ENCODE results near the gene MECP2.

The MECP2 gene

GRCh38 chrX:154040307-154040756 is 57.2 kb downstream of the MECP2 start:
- peak; percentile 92 for DNase-seq (ENCODE audit: low read depth)
- TF ChIP-seq CTCF (conservative IDR thresholded peaks at IDR 0.05; ENCODE audit: low read depth, low read length), result no peak
- H3K4me3 ChIP-seq (ENCODE audit: low read depth, low read length), result no peak overlapping the region

DNA sequence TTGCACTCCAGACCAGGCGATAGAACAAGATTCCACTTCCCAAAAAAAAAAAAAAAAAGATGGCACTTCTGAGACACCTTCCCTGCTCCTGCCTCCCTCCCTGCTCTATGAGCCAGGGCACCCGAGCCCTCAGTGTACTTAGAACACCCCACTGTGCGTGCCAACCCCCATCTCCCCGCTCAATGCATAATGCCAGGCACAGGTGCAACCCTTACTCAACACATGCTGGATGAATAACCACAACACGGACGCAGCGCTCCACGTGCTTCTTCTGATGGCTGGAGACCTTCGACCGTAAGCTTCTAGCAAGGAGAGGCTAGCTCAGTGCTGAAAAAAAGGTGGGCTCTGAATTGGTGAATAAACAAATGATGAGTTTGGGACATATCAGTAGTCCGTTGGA is 57.9 kb downstream of the MECP2 start:
- DNase-seq (ENCODE audit: low read depth), result no peak
- TF ChIP-seq CTCF (conservative IDR thresholded peaks at IDR 0.05; ENCODE audit: low read depth, low read length), result no peak

DNA sequence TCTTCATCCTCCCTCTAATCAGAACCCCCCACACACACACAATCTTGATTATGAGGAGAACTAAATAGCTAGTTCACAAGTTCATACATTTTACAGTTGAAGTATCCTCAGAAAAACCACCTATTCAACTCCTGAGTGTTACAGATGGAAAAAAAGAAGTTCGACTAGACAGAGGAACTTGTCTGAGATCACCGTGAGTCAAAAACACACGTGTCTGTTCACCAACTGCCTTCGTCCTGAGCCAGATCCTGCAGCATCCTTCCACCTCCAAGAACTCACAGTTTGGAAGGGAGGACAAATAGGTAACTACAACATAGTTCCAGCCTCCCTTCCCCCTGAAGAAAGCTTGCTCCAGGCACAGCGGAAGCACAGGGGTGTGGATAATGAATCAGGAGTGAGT is 58.9 kb downstream of the MECP2 start:
- H3K4me3 ChIP-seq (ENCODE audit: low read depth, low read length), result no peak overlapping the region
- no peak for TF ChIP-seq CTCF (conservative IDR thresholded peaks at IDR 0.05; ENCODE audit: low read depth, low read length)
- DNase-seq (ENCODE audit: low read depth), result no peak

More for the DNA sequence above, 57.9 kb downstream of the MECP2 start:
- H3K4me3 ChIP-seq (ENCODE audit: low read depth, low read length), result no peak overlapping the region

GRCh38 chrX:154037754-154038153 is 59.8 kb downstream of the MECP2 start:
- H3K4me3 ChIP-seq (ENCODE audit: low read depth, low read length), result no peak overlapping the region
- DNase-seq (ENCODE audit: low read depth), result no peak
- no peak for TF ChIP-seq CTCF (conservative IDR thresholded peaks at IDR 0.05; ENCODE audit: low read depth, low read length)

DNA sequence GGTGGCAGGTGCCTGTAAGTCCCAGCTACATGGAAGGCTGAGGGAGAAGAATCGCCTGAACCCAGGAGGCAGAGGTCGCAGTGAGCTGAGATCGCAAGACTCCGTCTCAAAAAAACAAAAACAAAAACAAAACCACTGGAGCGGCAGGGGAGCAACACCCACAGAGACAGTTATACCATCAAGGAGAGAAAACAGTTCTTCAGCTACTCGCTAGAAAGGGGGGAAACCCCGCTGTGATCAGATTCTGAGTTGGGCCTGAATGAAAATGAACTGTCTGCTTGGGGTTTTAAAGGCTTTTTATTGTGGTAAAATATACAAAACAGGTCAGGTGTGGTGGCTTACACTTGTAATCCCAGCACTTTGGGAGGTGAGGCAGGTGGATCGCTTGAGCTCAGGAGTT is 61.0 kb downstream of the MECP2 start:
- no peak overlapping the region for H3K4me3 ChIP-seq (ENCODE audit: low read depth, low read length)
- DNase-seq (ENCODE audit: low read depth), result no peak
- no peak for TF ChIP-seq CTCF (conservative IDR thresholded peaks at IDR 0.05; ENCODE audit: low read depth, low read length)

DNA sequence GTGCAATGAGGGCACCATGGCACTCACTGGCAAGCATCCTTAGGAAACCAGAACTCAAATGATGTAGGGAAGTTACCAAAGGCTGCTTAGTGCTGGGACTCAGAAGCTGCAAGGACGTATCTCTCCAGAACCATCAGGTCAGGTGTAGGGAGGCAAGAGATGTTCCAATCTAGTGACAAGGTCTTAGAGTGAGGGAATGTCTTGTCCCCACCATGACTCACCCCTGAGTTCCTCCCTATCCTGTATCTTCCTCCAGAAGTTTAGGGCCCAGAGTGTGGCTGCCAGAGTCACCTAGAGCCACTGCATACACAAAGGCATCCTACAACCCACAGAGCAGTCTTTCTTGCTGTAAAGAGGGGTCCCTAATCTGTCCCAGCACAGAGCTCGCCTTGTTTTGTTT is 63.7 kb downstream of the MECP2 start:
- no peak for TF ChIP-seq CTCF (conservative IDR thresholded peaks at IDR 0.05; ENCODE audit: low read depth, low read length)
- H3K4me3 ChIP-seq (ENCODE audit: low read depth, low read length), result no peak overlapping the region
- no peak for DNase-seq (ENCODE audit: low read depth)

- DNase-seq (ENCODE audit: low read depth), result no peak
- no peak overlapping the region for H3K4me3 ChIP-seq (ENCODE audit: low read depth, low read length)
- no peak for TF ChIP-seq CTCF (conservative IDR thresholded peaks at IDR 0.05; ENCODE audit: low read depth, low read length)
Measured at GRCh38 chrX:154032653-154033052, 64.9 kb downstream of the MECP2 start.

All from choroid plexus epithelial cell (primary cell).